ENCODE results near the gene ARFRP1.

The ARFRP1 gene

DNA sequence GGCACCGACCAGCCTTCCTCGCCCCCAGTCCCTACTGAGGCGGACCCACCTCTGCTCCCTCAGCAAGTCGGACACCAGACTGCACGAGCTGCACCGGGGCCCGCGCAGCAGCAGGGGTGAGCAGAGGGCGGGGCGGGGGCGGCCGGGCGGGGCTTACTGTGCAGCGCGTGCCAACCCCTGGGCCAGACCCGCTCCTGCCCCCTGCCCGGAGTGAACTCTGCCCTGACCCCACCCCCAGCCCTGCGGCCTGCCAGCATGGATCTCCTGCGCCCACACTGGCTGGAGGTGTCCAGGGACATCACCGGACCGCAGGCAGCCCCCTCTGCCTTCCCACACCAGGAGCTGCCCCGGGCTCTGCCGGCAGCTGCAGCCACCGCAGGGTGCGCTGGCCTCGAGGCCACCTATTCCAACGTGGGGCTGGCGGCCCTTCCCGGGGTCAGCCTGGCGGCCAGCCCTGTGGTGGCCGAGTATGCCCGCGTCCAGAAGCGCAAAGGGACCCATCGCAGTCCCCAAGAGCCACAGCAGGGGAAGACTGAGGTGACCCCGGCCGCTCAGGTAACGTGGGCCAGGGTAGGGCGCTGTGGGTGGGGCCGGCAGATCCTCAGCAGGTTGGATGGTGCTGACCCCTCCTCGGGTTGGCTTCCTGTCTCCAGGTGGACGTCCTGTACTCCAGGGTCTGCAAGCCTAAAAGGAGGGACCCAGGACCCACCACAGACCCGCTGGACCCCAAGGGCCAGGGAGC is 30.3 kb upstream of the ARFRP1 start:
- TF ChIP-seq, protein P1, sequence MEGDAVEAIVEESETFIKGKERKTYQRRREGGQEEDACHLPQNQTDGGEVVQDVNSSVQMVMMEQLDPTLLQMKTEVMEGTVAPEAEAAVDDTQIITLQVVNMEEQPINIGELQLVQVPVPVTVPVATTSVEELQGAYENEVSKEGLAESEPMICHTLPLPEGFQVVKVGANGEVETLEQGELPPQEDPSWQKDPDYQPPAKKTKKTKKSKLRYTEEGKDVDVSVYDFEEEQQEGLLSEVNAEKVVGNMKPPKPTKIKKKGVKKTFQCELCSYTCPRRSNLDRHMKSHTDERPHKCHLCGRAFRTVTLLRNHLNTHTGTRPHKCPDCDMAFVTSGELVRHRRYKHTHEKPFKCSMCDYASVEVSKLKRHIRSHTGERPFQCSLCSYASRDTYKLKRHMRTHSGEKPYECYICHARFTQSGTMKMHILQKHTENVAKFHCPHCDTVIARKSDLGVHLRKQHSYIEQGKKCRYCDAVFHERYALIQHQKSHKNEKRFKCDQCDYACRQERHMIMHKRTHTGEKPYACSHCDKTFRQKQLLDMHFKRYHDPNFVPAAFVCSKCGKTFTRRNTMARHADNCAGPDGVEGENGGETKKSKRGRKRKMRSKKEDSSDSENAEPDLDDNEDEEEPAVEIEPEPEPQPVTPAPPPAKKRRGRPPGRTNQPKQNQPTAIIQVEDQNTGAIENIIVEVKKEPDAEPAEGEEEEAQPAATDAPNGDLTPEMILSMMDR (IDR thresholded peaks at IDR 0.05; ENCODE audit: insufficient read depth, low read length, poor library complexity, severe bottlenecking): no peak
- no peaks in the 10 kb centered on the region for H3K27me3 ChIP-seq (replicated peaks; ENCODE audit: control insufficient read depth, insufficient read depth, low read length)
- H3K36me3 ChIP-seq (ENCODE audit: control insufficient read depth, insufficient read depth, low read length): peaks cover 24% of the 10 kb centered on the region
- DNase-seq (ENCODE audit: extremely low read depth, insufficient read length): peak; percentile 55
- peak overlapping the region; percentile 65 for H3K4me3 ChIP-seq (replicated peaks; ENCODE audit: low read depth, low read length)

- peaks cover 23% of the 10 kb centered on the region for H3K36me3 ChIP-seq (ENCODE audit: control insufficient read depth, insufficient read depth, low read length)
- TF ChIP-seq, protein P1 (IDR thresholded peaks at IDR 0.05; ENCODE audit: insufficient read depth, low read length, poor library complexity, severe bottlenecking): no peak
Observed at GRCh38 chr20:63737695-63737944, 29.8 kb upstream of the ARFRP1 start.

DNA sequence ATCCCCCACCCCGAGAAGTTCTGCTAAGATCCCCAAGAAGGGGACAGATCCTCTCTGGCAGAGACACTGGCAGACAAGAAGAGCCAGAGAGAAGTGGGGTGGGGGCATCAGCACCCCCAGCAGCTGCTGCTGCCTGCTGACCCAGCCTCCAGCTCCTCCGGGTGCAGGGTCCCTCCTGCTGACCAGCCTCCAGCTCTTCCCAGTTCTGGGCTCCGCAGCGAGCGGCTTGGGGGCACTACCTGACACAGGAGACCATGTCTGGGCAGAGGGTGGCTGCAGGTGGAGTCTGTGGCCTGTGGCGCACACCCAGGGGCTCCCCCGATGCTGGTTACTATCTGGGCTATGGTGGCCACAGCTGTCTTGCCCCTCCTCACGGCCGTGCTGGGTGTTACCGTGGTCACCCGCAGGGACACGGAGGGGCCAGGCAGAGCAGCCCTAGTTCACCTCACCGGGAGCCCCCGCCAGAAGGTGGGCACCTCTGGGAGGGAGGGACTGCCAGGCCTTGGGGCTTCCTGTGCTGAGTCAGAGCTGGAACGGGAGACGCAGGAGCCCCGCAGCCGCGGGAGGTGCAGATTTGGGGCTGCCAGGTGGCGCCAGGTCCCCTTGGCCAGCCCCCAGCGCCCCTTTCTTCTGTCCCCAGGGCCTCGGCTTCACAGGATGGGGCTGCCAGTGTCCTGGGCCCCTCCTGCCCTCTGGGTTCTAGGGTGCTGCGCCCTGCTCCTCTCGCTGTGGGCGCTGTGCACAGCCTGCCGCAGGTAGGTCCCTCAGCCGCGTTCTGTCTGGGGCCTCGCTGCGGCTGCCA is 29.3 kb upstream of the ARFRP1 start:
- TF ChIP-seq, protein P1 (IDR thresholded peaks at IDR 0.05; ENCODE audit: insufficient read depth, low read length, poor library complexity, severe bottlenecking): no peak

More at GRCh38 chr20:63737695-63737944, 29.8 kb upstream of the ARFRP1 start:
- Histone ChIP-seq H3K27me3 (replicated peaks; ENCODE audit: control insufficient read depth, insufficient read depth, low read length) (no peaks in the 10 kb centered on the region), H3K4me3 (replicated peaks; ENCODE audit: low read depth, low read length) (peak overlapping the region; percentile 65)
- no peak for DNase-seq (ENCODE audit: extremely low read depth, insufficient read length)

GRCh38 chr20:63735859-63736718 is 28.3 kb upstream of the ARFRP1 start, which contains the start of gene LIME1:
Gene LIME1, plus strand, starts transcription at chr20:63736664. Its CDS starts 886 bp downstream, at chr20:63737550.
- Histone ChIP-seq H3K4me3 (replicated peaks; ENCODE audit: low read depth, low read length) (peak within 1 kb of the TSS; percentile 65), H3K27me3 (replicated peaks; ENCODE audit: control insufficient read depth, insufficient read depth, low read length) (no peaks in the 10 kb centered on the region), H3K36me3 (ENCODE audit: control insufficient read depth, insufficient read depth, low read length) (peaks cover 21% of the 10 kb centered on the region)
- TF ChIP-seq, protein P1 (IDR thresholded peaks at IDR 0.05; ENCODE audit: insufficient read depth, low read length, poor library complexity, severe bottlenecking): no peak
- DNase-seq (ENCODE audit: extremely low read depth, insufficient read length): peak; percentile 85

More for the DNA sequence above, 29.3 kb upstream of the ARFRP1 start:
- Histone ChIP-seq H3K4me3 (replicated peaks; ENCODE audit: low read depth, low read length) (peak overlapping the region; percentile 65), H3K36me3 (ENCODE audit: control insufficient read depth, insufficient read depth, low read length) (peaks cover 21% of the 10 kb centered on the region), H3K27me3 (replicated peaks; ENCODE audit: control insufficient read depth, insufficient read depth, low read length) (no peaks in the 10 kb centered on the region)
- peak; percentile 80 for DNase-seq (ENCODE audit: extremely low read depth, insufficient read length)

- H3K4me3 ChIP-seq (replicated peaks; ENCODE audit: low read depth, low read length): no peak overlapping the region
Observed at GRCh38 chr20:63734946-63735858, 27.4 kb upstream of the ARFRP1 start.

More at GRCh38 chr20:63734946-63735858, 27.4 kb upstream of the ARFRP1 start:
- no peak for DNase-seq (ENCODE audit: extremely low read depth, insufficient read length)
- TF ChIP-seq, protein P1 (IDR thresholded peaks at IDR 0.05; ENCODE audit: insufficient read depth, low read length, poor library complexity, severe bottlenecking): no peak
- Histone ChIP-seq H3K36me3 (ENCODE audit: control insufficient read depth, insufficient read depth, low read length) (peaks cover 23% of the 10 kb centered on the region), H3K27me3 (replicated peaks; ENCODE audit: control insufficient read depth, insufficient read depth, low read length) (no peaks in the 10 kb centered on the region)
